Stimulated activated CD8-positive, alpha-beta memory T cell treated with anti-CD3 and anti-CD28 coated beads, Interleukin-4, amount 100 ng/mL, for 48 hours (primary cell): ENCODE measurements around the gene CAVIN4.
A peak's percentile ranks its signal among the peaks of the same experiment; 100 is the strongest.

Source experiments
- DNase-seq: peaks from one replicate; pipeline ENCODE4 v3.0.0-alpha.2; 2020

Gene CAVIN4

GRCh38 chr9:100591139-100591538 lies 13.3 kb downstream of the CAVIN4 start:
- no peak for DNase-seq

- no peak for DNase-seq
These were observed 13.9 kb downstream of the CAVIN4 start for GRCh38 chr9:100591639-100592412.

- no peak for DNase-seq
These were observed 17.7 kb downstream of the CAVIN4 start for GRCh38 chr9:100595391-100596199.

- DNase-seq, result no peak
These were observed 19.4 kb downstream of the CAVIN4 start for GRCh38 chr9:100597236-100597635.

GRCh38 chr9:100598641-100599145 lies 20.8 kb downstream of the CAVIN4 start:
- DNase-seq, result peak; percentile 87

GRCh38 chr9:100600521-100601079 lies 22.7 kb downstream of the CAVIN4 start:
- no peak for DNase-seq

GRCh38 chr9:100601216-100601615 lies 23.3 kb downstream of the CAVIN4 start:
- DNase-seq, result peak; percentile 47

GRCh38 chr9:100602342-100602801 lies 24.5 kb downstream of the CAVIN4 start:
- no peak for DNase-seq

- DNase-seq, result no peak
These were observed 27.5 kb downstream of the CAVIN4 start for GRCh38 chr9:100605405-100605804.

- no peak for DNase-seq
These were observed 41.3 kb downstream of the CAVIN4 start for GRCh38 chr9:100619194-100619593.

GRCh38 chr9:100619665-100620064 lies 41.8 kb downstream of the CAVIN4 start:
- no peak for DNase-seq

- no peak for DNase-seq
These were observed 46.1 kb downstream of the CAVIN4 start for GRCh38 chr9:100623969-100624368.

GRCh38 chr9:100626949-100627348 lies 49.1 kb downstream of the CAVIN4 start:
- no peak for DNase-seq

- DNase-seq, result no peak
These were observed 59.9 kb downstream of the CAVIN4 start for GRCh38 chr9:100637787-100638186.
